Measurements from ENCODE around the gene EGR1.

The EGR1 gene

GRCh38 chr5:138465261-138466124 is at the start of gene EGR1:
Gene EGR1, plus strand, starts transcription at chr5:138465479. Its CDS starts 283 bp downstream, at chr5:138465762.
- DNase-seq (ENCODE audit: low spot score) = peak; percentile 96

- DNase-seq (ENCODE audit: low spot score) = no peak
These were observed 46.8 kb upstream of the EGR1 start for GRCh38 chr5:138418444-138418843.

- DNase-seq (ENCODE audit: low spot score) = no peak
These were observed 40.2 kb upstream of the EGR1 start for GRCh38 chr5:138425079-138425478.

- no peak for DNase-seq (ENCODE audit: low spot score)
These were observed 29.3 kb upstream of the EGR1 start for GRCh38 chr5:138435943-138436342.

- DNase-seq (ENCODE audit: low spot score) = no peak
These were observed 27.1 kb upstream of the EGR1 start for GRCh38 chr5:138438003-138438723.

GRCh38 chr5:138438724-138439476 is 26.4 kb upstream of the EGR1 start, which contains the start of gene REEP2:
Gene REEP2, plus strand, starts transcription at chr5:138439057. Its CDS starts 152 bp downstream, at chr5:138439209.
- DNase-seq (ENCODE audit: low spot score) = peak; percentile 57

GRCh38 chr5:138439477-138440158 is 25.7 kb upstream of the EGR1 start:
- no peak for DNase-seq (ENCODE audit: low spot score)

- DNase-seq (ENCODE audit: low spot score) = no peak
These were observed 24.9 kb upstream of the EGR1 start for GRCh38 chr5:138440159-138441073.

GRCh38 chr5:138441221-138441620 is 24.1 kb upstream of the EGR1 start:
- DNase-seq (ENCODE audit: low spot score) = no peak

- no peak for DNase-seq (ENCODE audit: low spot score)
These were observed 21.1 kb upstream of the EGR1 start for GRCh38 chr5:138444078-138444773.

- DNase-seq (ENCODE audit: low spot score) = no peak
These were observed 20.3 kb upstream of the EGR1 start for GRCh38 chr5:138444774-138445546.

GRCh38 chr5:138445547-138446271 is 19.6 kb upstream of the EGR1 start:
- no peak for DNase-seq (ENCODE audit: low spot score)

GRCh38 chr5:138448070-138448469 is 17.2 kb upstream of the EGR1 start:
- no peak for DNase-seq (ENCODE audit: low spot score)

- DNase-seq (ENCODE audit: low spot score) = peak; percentile 19
These were observed 16.5 kb upstream of the EGR1 start for GRCh38 chr5:138448481-138449398.

- DNase-seq (ENCODE audit: low spot score) = peak; percentile 83
These were observed 15.6 kb upstream of the EGR1 start for GRCh38 chr5:138449501-138450239.

GRCh38 chr5:138450971-138451370 is 14.3 kb upstream of the EGR1 start:
- no peak for DNase-seq (ENCODE audit: low spot score)

- DNase-seq (ENCODE audit: low spot score) = no peak
These were observed 12.6 kb upstream of the EGR1 start for GRCh38 chr5:138452720-138453119.
